CD4-positive, alpha-beta memory T cell (primary cell): Measurements from ENCODE around the gene ZNF107. TPM values are rescaled to one million over a fixed set of nuclear protein-coding genes. Genes with fewer than 3 reads are reported as not detected.

Source experiments
- CTCF ChIA-PET: fragments of 350-600 bp; sonication (Branson Sonifier 250); formaldehyde crosslinking; loops from one replicate; lab custom pipeline; 2021; ENCODE audit warnings: inconsistent platforms; ENCODE audit not compliant: partially characterized antibody; lab: Charles Lee
- POLR2A ChIA-PET: fragments of 350-600 bp; sonication (Branson Sonifier 250); formaldehyde crosslinking; loops from one replicate; lab custom pipeline; 2021; ENCODE audit not compliant: partially characterized antibody; lab: Charles Lee
- DNase-seq, 5 donors: peaks; one replicate each; pipeline versions ENCODE4 v3.0.0 to v3.0.0-alpha.2; 2020 to 2022; ENCODE audit warnings: mixed read lengths in 1 of 5
- H3K27ac ChIP-seq: one replicate; pipeline ENCODE4 v1.7.0; 2013; ENCODE audit warnings: low read depth, low read length
- H3K27me3 ChIP-seq: 2 replicates; pipeline ENCODE4 v1.7.0; 2013; ENCODE audit warnings: mild to moderate bottlenecking, low read length, moderate library complexity; ENCODE audit not compliant: insufficient read depth
- H3K36me3 ChIP-seq: 2 replicates; pipeline ENCODE4 v1.7.0; 2013; ENCODE audit warnings: mild to moderate bottlenecking, low read length, moderate library complexity; ENCODE audit not compliant: insufficient read depth
- H3K4me1 ChIP-seq: 2 replicates; pipeline ENCODE4 v1.7.0; 2013; ENCODE audit warnings: mild to moderate bottlenecking, low read length, moderate library complexity; ENCODE audit not compliant: insufficient read depth
- H3K4me3 ChIP-seq, 2 donors: one replicate each; pipeline ENCODE4 v1.7.0; 2013; ENCODE audit warnings: low read length in 2 of 2, mild to moderate bottlenecking in 1 of 2
- H3K9me3 ChIP-seq, 2 donors: one replicate each; pipeline ENCODE4 v1.7.0; 2013; ENCODE audit warnings: low read length in 2 of 2, control low read depth in 1 of 2; ENCODE audit not compliant: control insufficient read depth in 1 of 2
- H3K27ac Mint-ChIP-seq, 7 donors: one replicate each; pipeline ENCODE4 v1.8.0; 2020 to 2021; ENCODE audit warnings: mixed read lengths in 7 of 7, mild to moderate bottlenecking in 6 of 7, inconsistent platforms in 3 of 7, moderate library complexity in 3 of 7
- H3K27me3 Mint-ChIP-seq, 2 donors: one replicate each; pipeline ENCODE4 v1.8.0; 2020 to 2021; ENCODE audit warnings: mixed read lengths in 2 of 2
- H3K36me3 Mint-ChIP-seq, 2 donors: one replicate each; pipeline ENCODE4 v1.8.0; 2020 to 2021; ENCODE audit warnings: mixed read lengths in 2 of 2, inconsistent platforms in 1 of 2, mild to moderate bottlenecking in 1 of 2
- H3K4me1 Mint-ChIP-seq, 4 donors: one replicate each; pipeline ENCODE4 v1.8.0; 2020 to 2021; ENCODE audit warnings: mixed read lengths in 4 of 4, mild to moderate bottlenecking in 1 of 4
- H3K4me3 Mint-ChIP-seq, 8 donors: one replicate each; pipeline ENCODE4 v1.8.0; 2020 to 2021; ENCODE audit warnings: mixed read lengths in 8 of 8, mild to moderate bottlenecking in 7 of 8, moderate library complexity in 6 of 8, inconsistent platforms in 3 of 8
- H3K9me3 Mint-ChIP-seq, 8 donors: one replicate each; pipeline ENCODE4 v1.8.0; 2020 to 2021; ENCODE audit warnings: mixed read lengths in 8 of 8, mild to moderate bottlenecking in 5 of 8, inconsistent platforms in 3 of 8, moderate library complexity in 1 of 8
- intact Hi-C: fragments of 100-400 bp; cut with micrococcal nuclease; formaldehyde crosslinking; loops from one replicate; pipeline ENCODE4 v1.15.1; 2023
- polyA plus RNA-seq, 2 donors: library from polyadenylated mRNA; unstranded; fragments of 300-500 nt; fragmentation: Illumina TruSeq; gene quantifications; one replicate each; pipeline ENCODE4 v1.2.3, GENCODE V29; 2021
- total RNA-seq, 2 experiments: library from RNA; stranded (reverse); gene quantifications; one replicate each; pipeline ENCODE4 v1.2.3, GENCODE V29; 2021

The ZNF107 gene
- total and polyA plus RNA-seq, 4 experiments from 2014 or later, result 4.0 to 30.9 (median 20.2) TPM

DNA sequence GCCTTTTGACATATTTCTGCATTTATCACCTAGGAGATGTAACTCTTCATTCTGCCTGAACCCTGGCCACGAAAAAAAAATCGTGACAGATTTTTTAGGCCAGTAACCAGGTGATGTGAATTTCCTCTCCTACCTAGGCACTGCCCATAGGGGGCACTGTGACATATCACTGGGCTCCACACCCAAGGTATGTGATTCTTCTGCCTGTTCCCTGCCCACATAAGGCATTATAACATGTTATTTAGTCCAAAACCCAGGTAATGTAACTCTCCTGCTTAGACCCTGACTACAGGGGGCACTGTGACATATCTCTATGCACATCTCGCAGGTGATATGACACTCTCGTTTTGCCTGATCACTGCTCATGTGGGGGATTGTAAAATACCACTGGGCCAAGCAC lies 29.5 kb upstream of the ZNF107 start:
- Mint-ChIP-seq H3K4me3 (no peak overlapping the region), H3K4me1 (peaks cover 0 to 4% (median under 1%) of the 10 kb centered on the region in 4 donors), H3K9me3 (no peaks in the 10 kb centered on the region), H3K27ac (peak overlapping the region in 2 of 7 donors; percentile 50 to 59), H3K36me3 (no peaks in the 10 kb centered on the region), H3K27me3 (no peaks in the 10 kb centered on the region)
- Histone ChIP-seq H3K36me3 (no peaks in the 10 kb centered on the region), H3K27me3 (no peaks in the 10 kb centered on the region), H3K27ac (no peak overlapping the region), H3K4me3 (no peak overlapping the region), H3K4me1 (no peaks in the 10 kb centered on the region), H3K9me3 (no peaks in the 10 kb centered on the region)
- DNase-seq, result no peak
- intact Hi-C loops, result loop anchor here (5.0 kb wide), 1 partner anchor 671 kb away; no protein-coding TSS in a partner anchor
- POLR2A ChIA-PET, result no interaction called here
- CTCF ChIA-PET, result no interaction called here

- Mint-ChIP-seq H3K9me3 (no peaks in the 10 kb centered on the region), H3K27ac (peak overlapping the region in 5 of 7 donors; percentile 6 to 74 (median 72)), H3K4me3 (no peak overlapping the region), H3K27me3 (no peaks in the 10 kb centered on the region), H3K4me1 (peaks cover 0 to 4% (median under 1%) of the 10 kb centered on the region in 4 donors), H3K36me3 (no peaks in the 10 kb centered on the region)
- H3K36me3 ChIP-seq, result no peaks in the 10 kb centered on the region
- no peaks in the 10 kb centered on the region for H3K4me1 ChIP-seq
- POLR2A ChIA-PET, result no interaction called here
- intact Hi-C loops, result loop anchor here (5.0 kb wide), 1 partner anchor 670 kb away; no protein-coding TSS in a partner anchor
- no peaks in the 10 kb centered on the region for H3K9me3 ChIP-seq
- CTCF ChIA-PET, result no interaction called here
- no peaks in the 10 kb centered on the region for H3K27me3 ChIP-seq
- no peak for DNase-seq
- H3K4me3 ChIP-seq, result no peak overlapping the region
- no peak overlapping the region for H3K27ac ChIP-seq
Observed at GRCh38 chr7:64637521-64638445, 28.1 kb upstream of the ZNF107 start.

GRCh38 chr7:64638822-64639221 lies 27.1 kb upstream of the ZNF107 start:
- H3K4me1 Mint-ChIP-seq, result peaks cover 0 to 4% (median under 1%) of the 10 kb centered on the region in 4 donors
- H3K4me3 Mint-ChIP-seq, result no peak overlapping the region
- ChIA-PET POLR2A (no interaction called here), CTCF (no interaction called here)
- H3K27me3 ChIP-seq, result no peaks in the 10 kb centered on the region
- H3K27me3 Mint-ChIP-seq, result no peaks in the 10 kb centered on the region
- peak overlapping the region in 1 of 7 donors; percentile 29 for H3K27ac Mint-ChIP-seq
- DNase-seq, result no peak
- H3K36me3 ChIP-seq, result no peaks in the 10 kb centered on the region
- no peaks in the 10 kb centered on the region for H3K4me1 ChIP-seq
- H3K36me3 Mint-ChIP-seq, result no peaks in the 10 kb centered on the region
- no peak overlapping the region for H3K27ac ChIP-seq
- H3K9me3 Mint-ChIP-seq, result no peaks in the 10 kb centered on the region
- no peak overlapping the region for H3K4me3 ChIP-seq
- H3K9me3 ChIP-seq, result no peaks in the 10 kb centered on the region
- intact Hi-C loops, result loop anchor here (5.0 kb wide), 1 partner anchor 668 kb away; no protein-coding TSS in a partner anchor

DNA sequence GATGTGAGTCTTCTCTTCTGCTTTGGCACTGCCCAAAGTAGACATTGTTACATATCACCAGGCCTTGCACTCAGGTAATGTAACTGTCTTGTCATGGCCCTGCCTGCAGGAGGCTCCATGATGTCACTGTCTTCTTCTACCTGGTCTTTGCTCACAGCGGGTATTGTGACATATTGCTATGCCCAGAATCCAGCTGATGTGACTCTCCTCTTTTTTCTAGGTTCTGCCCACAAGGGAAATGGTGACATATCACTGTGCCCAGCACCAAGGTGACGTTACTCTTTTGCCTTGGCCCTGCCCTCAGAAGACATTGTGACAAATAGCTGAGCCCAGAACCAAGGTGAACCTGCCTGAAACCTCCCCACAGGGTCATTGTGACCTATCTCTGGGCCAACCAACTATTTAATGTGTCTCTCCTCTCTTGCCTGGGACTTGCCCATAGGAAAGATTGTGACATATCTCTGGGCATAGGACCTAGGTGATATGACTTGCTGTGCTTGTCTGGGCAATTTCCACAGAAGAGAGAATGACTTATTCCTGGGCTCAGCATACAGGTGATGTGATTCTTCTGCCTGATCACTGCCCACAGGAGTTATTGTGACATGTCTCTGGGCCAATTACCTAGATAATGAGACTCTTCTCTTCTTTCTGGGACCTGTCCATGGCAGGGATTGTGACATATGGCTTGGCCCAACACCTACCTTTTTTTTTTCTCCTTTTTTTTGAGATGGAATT lies 26.5 kb upstream of the ZNF107 start:
- H3K9me3 ChIP-seq, result no peaks in the 10 kb centered on the region
- H3K27ac ChIP-seq, result no peak overlapping the region
- Mint-ChIP-seq H3K27me3 (no peaks in the 10 kb centered on the region), H3K27ac (peak overlapping the region in 1 of 7 donors; percentile 29), H3K4me3 (no peak overlapping the region), H3K4me1 (peaks cover 0 to 4% (median under 1%) of the 10 kb centered on the region in 4 donors), H3K36me3 (no peaks in the 10 kb centered on the region), H3K9me3 (peaks cover 0 to under 1% (median 0%) of the 10 kb centered on the region in 8 donors)
- ChIA-PET POLR2A (no interaction called here), CTCF (interaction anchor here (0.9 kb wide), 1 partner anchor 14 kb away, joined by 3 read pairs; no protein-coding TSS in a partner anchor)
- DNase-seq, result no peak
- intact Hi-C loops, result loop anchor here (5.0 kb wide), 1 partner anchor 668 kb away; no protein-coding TSS in a partner anchor
- H3K4me1 ChIP-seq, result no peaks in the 10 kb centered on the region
- H3K4me3 ChIP-seq, result no peak overlapping the region
- no peaks in the 10 kb centered on the region for H3K36me3 ChIP-seq
- H3K27me3 ChIP-seq, result no peaks in the 10 kb centered on the region

GRCh38 chr7:64640504-64640903 lies 25.4 kb upstream of the ZNF107 start:
- DNase-seq, result no peak
- Mint-ChIP-seq H3K4me3 (no peak overlapping the region), H3K36me3 (no peaks in the 10 kb centered on the region), H3K9me3 (peaks cover 0 to 3% (median 0%) of the 10 kb centered on the region in 8 donors), H3K27ac (no peak overlapping the region), H3K27me3 (no peaks in the 10 kb centered on the region), H3K4me1 (peaks cover 0 to 4% (median under 1%) of the 10 kb centered on the region in 4 donors)
- ChIA-PET POLR2A (no interaction called here), CTCF (no interaction called here)
- H3K36me3 ChIP-seq, result no peaks in the 10 kb centered on the region
- intact Hi-C loops, result no loop called here
- H3K27ac ChIP-seq, result no peak overlapping the region
- no peaks in the 10 kb centered on the region for H3K9me3 ChIP-seq
- H3K4me3 ChIP-seq, result no peak overlapping the region
- no peaks in the 10 kb centered on the region for H3K4me1 ChIP-seq
- no peaks in the 10 kb centered on the region for H3K27me3 ChIP-seq

- intact Hi-C loops, result no loop called here
- Mint-ChIP-seq H3K9me3 (peaks cover 0 to 3% (median 0%) of the 10 kb centered on the region in 8 donors), H3K27me3 (no peaks in the 10 kb centered on the region), H3K4me3 (no peak overlapping the region), H3K27ac (no peak overlapping the region), H3K36me3 (no peaks in the 10 kb centered on the region), H3K4me1 (peaks cover 0 to 2% (median 0%) of the 10 kb centered on the region in 4 donors)
- Histone ChIP-seq H3K4me3 (no peak overlapping the region), H3K4me1 (no peaks in the 10 kb centered on the region), H3K27ac (no peak overlapping the region), H3K9me3 (no peaks in the 10 kb centered on the region), H3K27me3 (no peaks in the 10 kb centered on the region), H3K36me3 (no peaks in the 10 kb centered on the region)
- ChIA-PET CTCF (no interaction called here), POLR2A (no interaction called here)
- no peak for DNase-seq
Observed at GRCh38 chr7:64642046-64642445, 23.9 kb upstream of the ZNF107 start.

DNA sequence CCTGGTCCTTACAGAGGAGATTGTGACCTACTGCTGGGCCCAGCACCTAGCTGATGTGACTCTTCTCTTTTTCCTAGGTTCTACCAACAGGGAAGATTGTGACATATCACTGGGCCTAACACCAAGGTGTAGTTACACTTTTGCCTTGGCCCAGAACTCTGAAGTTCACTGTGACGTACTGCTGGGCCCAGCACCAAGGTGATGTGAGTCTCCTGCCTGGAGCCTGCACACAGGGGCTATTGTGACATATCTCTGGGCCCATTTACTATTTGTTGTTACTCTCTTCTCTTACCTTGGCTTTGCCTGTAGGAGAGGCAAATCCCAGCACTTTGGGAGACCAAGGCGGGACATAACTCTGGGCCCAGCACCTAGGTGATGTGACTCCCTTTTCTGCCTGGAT lies 23.1 kb upstream of the ZNF107 start:
- H3K4me3 Mint-ChIP-seq, result no peak overlapping the region
- H3K27me3 Mint-ChIP-seq, result no peaks in the 10 kb centered on the region
- POLR2A ChIA-PET, result no interaction called here
- CTCF ChIA-PET, result no interaction called here
- H3K9me3 Mint-ChIP-seq, result peaks cover 0 to 3% (median 0%) of the 10 kb centered on the region in 8 donors
- H3K27me3 ChIP-seq, result no peaks in the 10 kb centered on the region
- no peak for DNase-seq
- no peak overlapping the region for H3K27ac Mint-ChIP-seq
- no peaks in the 10 kb centered on the region for H3K36me3 ChIP-seq
- no peak overlapping the region for H3K4me3 ChIP-seq
- H3K9me3 ChIP-seq, result no peaks in the 10 kb centered on the region
- H3K4me1 Mint-ChIP-seq, result no peaks in the 10 kb centered on the region
- H3K4me1 ChIP-seq, result no peaks in the 10 kb centered on the region
- no peak overlapping the region for H3K27ac ChIP-seq
- intact Hi-C loops, result no loop called here
- no peaks in the 10 kb centered on the region for H3K36me3 Mint-ChIP-seq
